Left renal pelvis (tissue), 4 donors: Measurements from ENCODE around the gene MAGEF1. TPM values are rescaled to one million over a fixed set of nuclear protein-coding genes. Genes with fewer than 3 reads are reported as not detected.

Source experiments
- DNase-seq, 4 donors: peaks; one replicate each; pipeline ENCODE4 v3.0.0-alpha.2; 2013; ENCODE audit warnings: low read depth in 4 of 4, low spot score in 3 of 4
- polyA plus RNA-seq, 4 donors: library from polyadenylated mRNA; unstranded; fragments of 120-200 nt; gene quantifications; one replicate each; pipeline ENCODE4 v1.2.1, GENCODE V29; 2013; ENCODE audit not compliant: insufficient read length in 4 of 4

Gene MAGEF1
- polyA plus RNA-seq = 100 to 1,000 TPM in 1 of 4 donors, 10 to 100 TPM in 3; 57.1 to 105 (median 91.1) TPM

GRCh38 chr3:184711493-184712247, at the start of gene MAGEF1:
Gene MAGEF1 (minus strand): TSS chr3:184712064. CDS start chr3:184711821, 243 bp downstream.
- peak in 1 of 4 donors; percentile 80 for DNase-seq

DNA sequence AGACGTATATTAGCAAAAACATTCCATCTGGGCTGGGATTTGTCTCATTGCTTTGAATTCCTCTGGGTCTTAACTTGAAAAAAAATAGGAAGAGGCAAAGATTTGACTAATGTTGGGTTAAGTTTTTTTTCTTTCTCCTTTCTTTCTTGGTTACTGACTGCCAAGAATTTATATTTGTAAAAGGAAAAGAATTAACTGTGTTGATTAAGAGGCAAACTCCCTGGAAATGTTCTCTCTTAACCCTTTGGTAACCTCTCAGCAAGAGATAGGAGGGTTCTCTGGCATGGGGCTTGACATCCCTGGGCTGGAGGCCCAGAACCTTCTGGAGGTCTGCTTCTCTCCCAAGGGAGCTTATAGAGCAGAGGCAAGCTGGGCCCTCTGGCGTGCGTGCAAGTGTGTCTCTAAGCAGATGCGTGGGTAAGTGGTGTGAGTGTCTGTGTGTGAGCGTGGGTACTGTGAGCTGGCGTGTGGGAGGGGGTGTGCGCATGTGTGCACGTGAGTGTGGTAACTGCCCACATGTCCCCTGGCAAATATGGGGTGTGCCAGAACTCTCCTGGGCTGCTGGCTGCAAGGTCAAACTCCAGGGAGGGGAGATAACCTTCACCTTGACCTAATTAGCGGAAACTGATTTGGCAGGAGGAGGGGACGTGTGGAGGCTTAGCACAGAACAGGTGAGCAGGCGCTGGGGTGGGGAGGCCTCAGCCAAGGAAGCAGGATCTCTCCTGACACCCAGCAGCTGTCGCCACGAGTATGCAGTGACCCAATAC, 49.4 kb upstream of the MAGEF1 start:
- no peak for DNase-seq

DNA sequence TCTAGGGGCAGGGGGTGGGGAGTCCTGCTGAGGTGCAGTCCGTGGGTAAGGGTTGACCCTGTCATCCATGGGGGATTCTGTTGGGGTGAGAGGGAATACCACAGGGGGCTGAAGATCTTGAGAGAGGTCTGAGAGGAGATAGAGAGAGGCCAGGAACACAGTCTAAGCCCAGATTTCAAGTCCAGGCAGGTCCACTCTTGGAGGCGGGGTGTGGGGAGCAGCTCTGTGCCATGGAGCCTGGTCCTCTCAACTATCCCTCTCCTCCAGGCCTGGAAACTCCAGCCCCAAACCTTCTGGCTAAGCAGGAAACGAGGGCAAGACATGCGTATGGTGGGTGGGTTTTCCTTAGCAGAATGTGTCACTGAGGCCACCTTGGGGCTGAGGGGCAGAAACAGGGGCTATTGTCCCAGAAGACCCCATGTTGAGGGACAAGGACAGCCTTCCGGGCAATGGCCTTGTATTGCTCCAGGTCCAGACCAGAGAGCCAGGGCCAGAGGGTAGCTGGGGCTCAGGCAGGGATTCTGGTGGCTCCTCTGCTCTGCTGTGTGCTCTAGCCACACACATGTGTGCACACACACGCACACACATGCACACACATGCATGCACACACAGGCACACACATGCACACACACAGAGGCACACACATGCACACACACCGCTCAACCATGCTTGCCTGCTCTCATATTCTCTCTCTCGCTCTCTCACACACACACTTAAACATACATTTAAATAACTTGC, 48.6 kb upstream of the MAGEF1 start:
- DNase-seq = no peak

DNA sequence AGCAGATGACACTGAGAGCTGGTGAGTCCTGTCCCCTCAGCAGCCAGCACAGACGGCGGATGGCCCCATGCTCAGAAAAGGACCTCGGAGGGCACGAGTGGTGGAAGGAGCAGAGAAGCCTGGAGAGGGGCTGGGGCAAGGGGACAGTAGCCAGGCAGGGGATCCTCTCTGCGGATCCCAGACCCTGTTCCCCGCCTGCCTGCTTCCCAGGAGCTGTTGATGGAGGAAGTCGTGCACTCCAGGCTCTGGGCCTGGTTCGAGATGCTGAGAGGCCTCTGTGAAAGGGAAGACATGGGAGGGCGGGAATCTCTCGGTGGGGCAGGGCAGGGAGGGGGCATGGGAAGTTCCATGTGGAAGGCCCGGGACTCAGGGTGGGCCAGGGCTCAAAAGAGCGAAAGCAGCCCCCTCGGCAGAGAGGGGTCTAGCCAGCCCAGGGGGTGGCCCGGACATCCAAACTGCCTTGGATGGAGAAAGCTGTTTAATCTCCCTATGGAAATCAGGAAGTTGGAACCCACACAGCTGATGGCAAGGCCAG, 47.9 kb upstream of the MAGEF1 start:
- no peak for DNase-seq

GRCh38 chr3:184758056-184758455, 46.2 kb upstream of the MAGEF1 start:
- DNase-seq = no peak

GRCh38 chr3:184757022-184757651, 45.3 kb upstream of the MAGEF1 start:
- DNase-seq = peak in 1 of 4 donors; percentile 71

GRCh38 chr3:184756151-184757021, 44.5 kb upstream of the MAGEF1 start:
- DNase-seq = no peak

DNA sequence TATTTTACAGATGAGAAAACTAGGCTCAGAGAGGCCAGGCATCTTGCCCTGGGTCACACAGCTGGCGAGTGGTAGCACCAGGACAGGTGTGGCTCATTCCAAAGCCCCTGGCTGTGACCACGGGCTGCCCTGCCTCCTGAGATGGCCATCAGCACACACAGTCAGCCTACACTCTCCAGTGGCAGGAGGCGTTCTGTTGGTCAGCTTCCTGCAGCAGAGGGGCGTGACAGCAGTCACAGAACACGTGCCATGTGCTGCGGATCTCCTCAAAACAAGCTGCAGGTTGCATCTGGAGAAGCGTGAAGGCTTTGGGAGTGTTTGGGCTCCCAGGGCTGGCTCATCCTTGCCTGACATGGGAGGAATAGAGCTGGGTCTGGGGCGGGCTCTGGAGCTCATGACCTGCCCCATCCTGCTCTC, 43.5 kb upstream of the MAGEF1 start:
- no peak for DNase-seq

DNA sequence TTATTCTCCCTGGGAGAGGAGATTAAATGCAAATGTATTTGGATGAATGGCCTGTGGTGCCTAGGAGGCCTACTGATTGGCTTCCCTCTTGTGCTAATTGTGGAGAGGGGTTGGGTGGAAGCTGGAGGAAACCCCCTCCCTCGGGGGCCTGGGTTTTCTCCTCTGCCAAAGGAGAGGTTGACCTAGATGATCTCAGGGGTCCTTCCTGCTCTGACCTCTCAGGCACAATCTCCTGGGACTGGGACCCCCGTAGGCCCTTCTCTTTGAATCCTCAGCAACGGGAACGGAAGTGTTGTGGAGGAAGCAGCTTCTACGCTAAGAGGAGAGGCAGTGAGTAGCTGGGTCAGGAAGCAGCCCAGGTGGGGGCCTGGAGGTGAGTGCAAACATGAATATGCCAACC, 40.5 kb upstream of the MAGEF1 start:
- no peak for DNase-seq

DNA sequence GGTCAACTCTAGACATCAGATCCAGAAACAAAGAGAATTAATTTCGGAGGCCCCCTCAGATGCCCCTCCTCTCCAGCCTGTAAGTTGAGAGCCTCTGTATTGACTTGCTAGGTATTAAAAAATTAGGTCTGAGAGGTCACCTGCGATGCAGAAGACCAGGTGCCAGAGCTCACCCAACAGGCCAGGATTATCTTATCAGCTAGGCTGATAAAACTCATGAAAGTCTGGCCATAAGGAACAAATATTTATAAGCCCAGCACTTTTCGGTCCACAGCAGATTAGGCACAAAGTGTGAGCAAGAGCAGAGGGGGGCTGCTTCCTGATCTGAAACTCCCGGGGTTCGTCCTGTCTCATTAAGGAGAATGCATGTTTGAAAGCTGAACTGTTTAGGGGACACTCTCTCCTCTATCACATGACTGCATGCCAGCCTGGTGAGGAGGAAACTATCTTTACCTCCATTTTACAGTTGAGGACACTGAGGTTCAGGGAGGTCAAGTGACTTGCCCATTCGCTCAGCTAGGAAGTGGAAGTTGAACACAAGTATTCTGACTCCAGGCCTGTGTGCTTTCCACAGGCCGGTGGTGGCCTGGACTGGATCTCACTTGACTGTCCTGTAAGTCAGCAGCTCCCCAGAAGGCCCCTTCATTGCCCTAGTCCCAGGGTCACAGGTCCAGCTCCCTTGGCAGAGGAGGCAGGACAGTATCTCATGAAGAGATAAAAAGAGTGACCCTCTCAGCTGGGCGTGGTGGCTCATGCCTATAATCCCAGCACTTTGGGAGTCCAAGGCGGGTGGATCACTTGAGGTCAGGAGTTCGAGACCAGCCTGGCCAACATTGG, 39.6 kb upstream of the MAGEF1 start:
- no peak for DNase-seq

DNA sequence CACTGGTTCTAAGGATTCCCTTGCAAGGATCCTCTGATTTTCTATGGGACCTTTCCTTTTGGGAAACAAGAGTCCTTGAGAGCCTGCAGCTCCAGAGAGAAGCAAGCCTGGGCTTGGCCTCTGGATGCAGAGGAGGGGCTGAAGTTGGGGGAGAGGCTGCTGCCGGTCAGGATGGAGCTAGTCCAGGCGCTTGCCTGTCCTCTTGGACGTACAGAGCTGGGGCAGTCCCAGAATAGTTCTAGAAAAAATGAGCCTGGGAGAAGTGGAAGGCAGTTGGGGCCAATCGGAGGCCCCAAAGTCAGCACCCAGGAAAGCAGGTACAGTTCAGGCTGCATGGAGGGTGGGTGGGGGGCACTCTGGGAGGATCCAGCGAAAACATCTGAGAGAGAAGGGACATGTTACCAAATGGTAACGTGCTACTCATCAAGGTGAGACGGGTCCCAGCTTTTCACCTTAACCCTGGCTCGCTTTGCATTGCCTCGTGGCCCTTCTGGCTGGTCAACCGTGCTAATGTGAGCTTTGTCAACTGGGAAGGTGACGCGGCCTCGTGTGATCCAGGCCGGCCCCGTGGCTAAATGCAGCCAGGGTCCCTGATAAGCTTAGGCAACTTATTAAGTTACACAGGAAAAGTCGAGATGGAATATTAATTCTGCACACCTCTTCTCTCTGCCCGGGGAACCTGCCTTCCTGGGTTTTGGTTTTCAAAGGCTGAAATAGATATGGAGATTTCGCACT, 38.7 kb upstream of the MAGEF1 start:
- DNase-seq = no peak

DNA sequence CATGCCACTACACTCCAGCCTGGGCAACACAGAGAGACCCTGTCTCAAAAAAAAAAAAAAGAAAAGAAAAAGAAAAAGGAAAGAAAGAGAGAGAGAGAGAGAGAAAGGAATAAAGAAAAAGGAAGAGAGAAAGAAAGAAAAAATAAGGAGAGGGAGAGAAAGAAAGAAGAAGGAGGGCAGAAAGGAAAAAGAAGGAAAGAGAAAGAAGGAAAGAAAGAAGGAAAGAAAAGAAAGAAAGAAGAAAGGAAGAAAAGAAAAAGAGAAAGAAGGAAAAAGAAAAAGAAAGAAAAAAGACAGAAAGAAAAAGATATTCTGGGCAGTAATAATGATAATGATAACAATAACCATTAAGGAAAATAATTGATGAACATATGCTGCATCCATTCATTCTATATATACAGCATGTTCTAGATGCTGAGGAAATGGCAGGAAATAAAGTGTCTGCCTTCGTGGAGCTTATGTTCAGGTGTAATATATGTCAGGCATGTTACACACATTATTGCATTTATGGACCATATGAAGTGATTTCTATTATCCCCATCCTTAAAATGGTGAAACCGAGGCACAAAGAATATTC, 37.4 kb upstream of the MAGEF1 start:
- DNase-seq = no peak

GRCh38 chr3:184748219-184749135, 36.6 kb upstream of the MAGEF1 start:
- DNase-seq = no peak

DNA sequence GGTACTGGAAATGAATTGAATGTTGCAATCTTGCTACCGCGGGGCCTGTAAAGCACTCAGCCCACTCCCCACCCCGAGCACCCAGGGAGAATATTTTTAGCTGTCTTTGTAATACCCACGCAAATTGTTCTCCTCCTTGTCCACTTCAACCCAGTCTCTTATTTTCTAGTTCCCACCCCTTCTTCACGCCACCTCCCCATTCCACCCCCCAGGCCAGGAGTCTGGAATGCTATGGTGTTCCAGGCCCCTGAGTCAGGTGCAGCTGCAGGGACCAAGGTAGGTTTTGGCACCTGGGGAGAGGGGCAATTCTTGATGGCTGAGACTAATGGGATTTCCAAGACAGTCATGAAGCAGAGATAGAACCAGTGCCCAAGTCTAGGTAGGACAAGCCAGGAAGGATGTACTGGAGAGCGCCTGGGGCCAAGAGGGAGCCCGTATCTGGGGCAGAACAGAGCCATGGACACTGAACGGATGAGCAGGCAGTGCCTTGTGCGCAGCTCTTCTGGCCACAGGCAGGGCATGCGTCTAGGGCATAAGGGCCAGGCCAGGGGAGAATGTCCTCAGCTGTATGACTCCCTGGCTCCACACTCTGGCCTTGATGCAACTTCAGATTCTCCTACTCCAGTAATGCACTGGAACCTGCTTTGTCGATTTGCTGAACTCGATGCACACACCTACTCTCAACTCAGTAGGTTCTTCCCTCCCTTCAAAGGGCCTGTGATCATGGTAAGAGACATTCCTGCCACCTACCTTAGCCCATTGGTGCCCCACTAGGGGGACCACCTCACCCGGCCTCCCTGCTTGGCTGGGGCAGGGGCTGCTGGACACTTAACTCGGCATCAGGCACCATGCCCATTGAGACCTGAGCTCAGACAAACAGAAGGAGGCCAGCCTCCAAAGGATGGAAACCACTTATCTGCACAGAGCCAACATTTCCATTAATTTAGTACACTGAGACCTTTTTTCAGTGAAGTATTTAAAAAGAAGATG, 34.6 kb upstream of the MAGEF1 start:
- no peak for DNase-seq

DNA sequence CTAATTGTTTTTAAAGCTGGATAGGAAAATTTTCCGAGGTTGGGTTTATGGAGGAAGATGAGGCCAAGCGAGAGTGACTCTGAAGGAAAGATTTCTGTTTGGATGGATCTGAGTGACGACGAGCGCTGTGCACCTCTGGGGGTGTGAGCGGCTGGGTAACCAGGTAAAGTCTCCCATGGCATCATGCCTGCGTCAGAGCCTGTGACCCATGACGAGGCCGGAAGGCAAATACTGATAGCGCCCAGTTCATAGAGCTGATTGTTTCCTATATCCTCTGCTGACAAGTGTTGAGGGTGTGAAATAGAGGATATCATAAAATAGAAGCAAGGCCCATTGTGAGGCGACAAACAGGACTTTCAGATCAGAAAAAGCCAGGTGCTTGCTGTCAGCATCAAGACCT, 33.7 kb upstream of the MAGEF1 start:
- DNase-seq = no peak
